H1 (cell line): ENCODE data around the gene OSBPL9. TPM values are rescaled to one million over a fixed set of nuclear protein-coding genes. Genes with fewer than 3 reads are reported as not detected.

Source experiments
- CTCF ChIA-PET: fragments of 300-600 bp; sonication (Branson Sonifier 250); formaldehyde crosslinking; loops from one replicate; lab custom pipeline; 2021; ENCODE audit not compliant: partially characterized antibody; lab: Charles Lee
- POLR2A ChIA-PET: fragments of 300-600 bp; sonication (Branson Sonifier 250); formaldehyde crosslinking; loops from one replicate; lab custom pipeline; 2021; ENCODE audit warnings: inconsistent platforms; ENCODE audit not compliant: partially characterized antibody; lab: Charles Lee
- DNase-seq, 2 experiments: peaks; one replicate each; pipeline versions ENCODE4 v3.0.0 to v3.0.0-alpha.2; 2010 to 2022; ENCODE audit warnings: low spot score in 2 of 2, low read depth in 1 of 2, mixed read lengths in 1 of 2
- FAIRE-seq: peaks from 2 replicates; lab custom pipeline; 2011; peaks lifted over from hg19 to GRCh38; lab: Jason Lieb, UNC
- H2AFZ ChIP-seq: 2 replicates; pipeline ENCODE4 v1.8.1; 2012; ENCODE audit warnings: low read length, inconsistent platforms
- H2AK5ac ChIP-seq: 2 replicates; pipeline ENCODE4 v1.6.1; 2013; ENCODE audit warnings: low read depth, low read length
- H2BK120ac ChIP-seq: replicated peaks from 2 replicates; pipeline ENCODE3; 2013; ENCODE audit warnings: low read depth, low read length, inconsistent platforms
- H2BK12ac ChIP-seq: 2 replicates; pipeline ENCODE4 v1.6.1; 2013; ENCODE audit warnings: low read depth, low read length
- H2BK15ac ChIP-seq: 2 replicates; pipeline ENCODE4 v1.6.1; 2013; ENCODE audit warnings: low read length
- H2BK20ac ChIP-seq: 2 replicates; pipeline ENCODE4 v1.6.1; 2013; ENCODE audit warnings: low read length
- H2BK5ac ChIP-seq: 2 replicates; pipeline ENCODE4 v1.6.1; 2013; ENCODE audit warnings: low read depth, low read length
- H3K14ac ChIP-seq: 2 replicates; pipeline ENCODE4 v1.6.1; 2013; ENCODE audit warnings: inconsistent platforms; ENCODE audit not compliant: insufficient read length
- H3K18ac ChIP-seq: 2 replicates; pipeline ENCODE4 v1.6.1; 2013; ENCODE audit warnings: low read length; ENCODE audit errors: extremely low read depth
- H3K23ac ChIP-seq: 2 replicates; pipeline ENCODE4 v1.6.1; 2013; ENCODE audit warnings: inconsistent platforms; ENCODE audit not compliant: insufficient read length
- H3K23me2 ChIP-seq: 2 replicates; pipeline ENCODE4 v1.6.1; 2013; ENCODE audit warnings: low read depth, low read length
- H3K27ac ChIP-seq: 2 replicates; pipeline ENCODE4 v1.6.1; 2011; ENCODE audit warnings: low read depth, low read length, inconsistent platforms
- H3K27me3 ChIP-seq, 4 experiments: replicated peaks in 1 of 4; 1 replicate in 1 of 4; 2 replicates in 3 of 4; pipeline versions ENCODE4 v1.6.1 to v1.8.1; 2011 to 2013; ENCODE audit warnings: low read length in 3 of 4, mild to moderate bottlenecking in 3 of 4, inconsistent platforms in 2 of 4, mixed read lengths in 2 of 4, moderate library complexity in 1 of 4; ENCODE audit not compliant: control insufficient read depth in 3 of 4, insufficient read depth in 3 of 4; ENCODE audit errors: extremely low read depth in 1 of 4
- H3K36me3 ChIP-seq, 4 experiments: 2 replicates each; pipeline versions ENCODE4 v1.6.1 to v1.8.1; 2011 to 2013; ENCODE audit warnings: mild to moderate bottlenecking in 4 of 4, low read length in 3 of 4, moderate library complexity in 2 of 4, control low read depth in 1 of 4, inconsistent platforms in 1 of 4; ENCODE audit not compliant: insufficient read depth in 4 of 4, control insufficient read depth in 2 of 4
- H3K4ac ChIP-seq: replicated peaks from 2 replicates; pipeline ENCODE3; 2013; ENCODE audit warnings: low read length, low read depth, mixed read lengths, inconsistent platforms; ENCODE audit not compliant: insufficient read length
- H3K4me1 ChIP-seq, 4 experiments: replicated peaks in 1 of 4; 1 replicate in 1 of 4; 2 replicates in 3 of 4; pipeline versions ENCODE4 v1.6.1 to v1.8.1; 2011 to 2013; ENCODE audit warnings: low read length in 3 of 4, inconsistent platforms in 2 of 4, mixed read lengths in 1 of 4; ENCODE audit not compliant: insufficient read depth in 4 of 4, control insufficient read depth in 3 of 4
- H3K4me2 ChIP-seq, 2 experiments: 2 replicates each; pipeline versions ENCODE4 v1.6.1 to v1.8.1; 2011 to 2013; ENCODE audit warnings: low read depth in 2 of 2, low read length in 2 of 2, control low read depth in 1 of 2, inconsistent platforms in 1 of 2, mild to moderate bottlenecking in 1 of 2; ENCODE audit not compliant: insufficient read depth in 1 of 2
- H3K4me3 ChIP-seq, 4 experiments: fragments of 200-600, 300-600 bp in 1 of 4; sonication (generic), shearing (Covaris generic), sonication (Bioruptor Twin) in 1 of 4; 2 replicates each; pipeline versions ENCODE4 v1.5.1 to v1.8.1; 2011 to 2016; ENCODE audit warnings: low read length in 4 of 4, low read depth in 3 of 4, control low read depth in 2 of 4, inconsistent platforms in 2 of 4, mild to moderate bottlenecking in 2 of 4, mixed read lengths in 1 of 4, moderate library complexity in 1 of 4; ENCODE audit not compliant: insufficient read depth in 2 of 4; ENCODE audit errors: extremely low read depth in 1 of 4
- H3K56ac ChIP-seq: replicated peaks from 2 replicates; pipeline ENCODE3; 2013; ENCODE audit warnings: low read depth, mild to moderate bottlenecking, mixed read lengths, low read length, inconsistent platforms; ENCODE audit not compliant: insufficient read length
- H3K79me1 ChIP-seq: 2 replicates; pipeline ENCODE4 v1.6.1; 2013; ENCODE audit warnings: low read depth, low read length, control low read depth
- H3K79me2 ChIP-seq, 2 experiments: 2 replicates each; pipeline versions ENCODE4 v1.6.1 to v1.8.1; 2012 to 2013; ENCODE audit warnings: low read length in 2 of 2, mild to moderate bottlenecking in 2 of 2, inconsistent platforms in 1 of 2; ENCODE audit not compliant: insufficient read depth in 2 of 2, control insufficient read depth in 1 of 2
- H3K9ac ChIP-seq, 4 experiments: replicated peaks in 1 of 4; 1 replicate in 1 of 4; 2 replicates in 3 of 4; pipeline versions ENCODE4 v1.6.1 to v1.8.1; 2011 to 2013; ENCODE audit warnings: low read depth in 3 of 4, low read length in 3 of 4, control low read depth in 2 of 4, mild to moderate bottlenecking in 2 of 4, moderate library complexity in 2 of 4, inconsistent platforms in 1 of 4; ENCODE audit errors: extremely low read depth in 1 of 4
- H3K9me3 ChIP-seq, 2 experiments: 2 replicates each; pipeline versions ENCODE4 v1.6.1 to v1.8.1; 2012 to 2013; ENCODE audit warnings: mild to moderate bottlenecking in 2 of 2, moderate library complexity in 2 of 2, control low read depth in 1 of 2, inconsistent platforms in 1 of 2, low read depth in 1 of 2, low read length in 1 of 2, mixed read lengths in 1 of 2; ENCODE audit not compliant: insufficient read depth in 2 of 2
- H4K20me1 ChIP-seq, 2 experiments: replicated peaks in 1 of 2; 2 replicates each; pipeline versions ENCODE3 to v1.8.1; 2011 to 2013; ENCODE audit warnings: inconsistent platforms in 2 of 2, low read length in 2 of 2, mild to moderate bottlenecking in 1 of 2; ENCODE audit not compliant: insufficient read depth in 2 of 2, control insufficient read depth in 1 of 2
- H4K5ac ChIP-seq: 2 replicates; pipeline ENCODE4 v1.6.1; 2013; ENCODE audit warnings: low read length, low read depth, mixed read lengths, inconsistent platforms; ENCODE audit not compliant: insufficient read length
- H4K8ac ChIP-seq: 2 replicates; pipeline ENCODE4 v1.8.0; 2013; ENCODE audit warnings: mild to moderate bottlenecking, moderate library complexity, low read length, inconsistent platforms; ENCODE audit not compliant: insufficient read depth; ENCODE audit errors: extremely low read depth
- H4K91ac ChIP-seq: replicated peaks from 2 replicates; pipeline ENCODE3; 2013; ENCODE audit warnings: low read length, mixed read lengths, inconsistent platforms; ENCODE audit not compliant: insufficient read length
- CBX5 ChIP-seq: fragments of 300-800, 300-1000 bp; sonication (generic); IDR thresholded peaks from 2 replicates; pipeline ENCODE4 v1.7.1; 2016; ENCODE audit warnings: antibody characterized with exemption, low read length, low read depth
- CBX8 ChIP-seq: fragments of 300-800, 300-1000 bp; sonication (generic); IDR thresholded peaks from 2 replicates; pipeline ENCODE4 v1.7.1; 2016; ENCODE audit warnings: low read depth, low read length, borderline replicate concordance
- SP1 ChIP-seq: IDR thresholded peaks from 2 replicates; pipeline ENCODE4 v1.6.1; 2011; ENCODE audit warnings: low read depth, low read length
- TCF12 ChIP-seq: IDR thresholded peaks from 2 replicates; pipeline ENCODE4 v1.6.1; 2011; ENCODE audit warnings: low read depth, mild to moderate bottlenecking, low read length
- YY1 ChIP-seq: IDR thresholded peaks from 2 replicates; pipeline ENCODE4 v1.6.1; 2011; ENCODE audit warnings: low read depth, mild to moderate bottlenecking, low read length
- WGBS, 2 experiments: shearing (Covaris generic) in 1 of 2; methylation state at CpG; one replicate each; pipeline versions ENCODE4 v1.1.6 to v1.1.7; 2013 to 2015; ENCODE audit warnings: low lambda C conversion rate in 2 of 2, mixed read lengths in 2 of 2, inconsistent platforms in 1 of 2, low coverage in 1 of 2, missing lambda C conversion rate in 1 of 2; ENCODE audit not compliant: insufficient replicate concordance in 2 of 2, insufficient coverage in 1 of 2, insufficient read length in 1 of 2; ENCODE audit errors: extremely low coverage in 1 of 2, missing lambda C conversion rate in 1 of 2; 5-methylcytosine and 5-hydroxymethylcytosine counted together
- polyA plus RNA-seq, 7 experiments: library from polyadenylated mRNA; depleted of rRNA in 3 of 7; stranded (reverse) in 5 of 7; unstranded in 2 of 7; fragments of >200 nt in 5 of 7; fragments of 200-250 nt in 2 of 7; gene quantifications; 1 replicate in 5 of 7; 2 replicates in 1 of 7; 4 replicates in 1 of 7; pipeline versions ENCODE4 v1.2.1 to v1.2.3, GENCODE V29; 2011 to 2013; ENCODE audit warnings: missing spikeins in 2 of 7, mixed read lengths in 2 of 7
- total RNA-seq: library from RNA; stranded (reverse); fragmentation: NEBNext Ultra II Directional; extraction: Animal tissue kit (Norgen Biotek cat#: 25700); gene quantifications from 2 replicates; pipeline ENCODE4 v1.2.1, GENCODE V29; 2021

Gene OSBPL9
- total and polyA plus RNA-seq, 2 of the 8 experiments (the other 6 are each of a cell fraction or from before 2014, with no cell fraction given), result 58.2 to 71.6 TPM

GRCh38 chr1:51714374-51715019 is 97.6 kb downstream of the OSBPL9 start:
- Histone ChIP-seq H4K8ac (no peak overlapping the region), H3K56ac (no peak overlapping the region), H3K23me2 (no peaks in the 10 kb centered on the region), H3K23ac (no peak overlapping the region), H2BK12ac (no peak overlapping the region), H2BK20ac (no peak overlapping the region), H3K18ac (no peak overlapping the region), H3K4me2 (no peak overlapping the region), H2BK15ac (no peak overlapping the region), H4K5ac (no peak overlapping the region), H3K27ac (no peak overlapping the region), H4K91ac (no peak overlapping the region), H3K79me1 (no peaks in the 10 kb centered on the region), H3K9ac (no peak overlapping the region), H3K79me2 (no peaks in the 10 kb centered on the region), H3K4me1 (no peaks in the 10 kb centered on the region), H3K36me3 (no peaks in the 10 kb centered on the region), H2BK5ac (no peak overlapping the region), H4K20me1 (no peaks in the 10 kb centered on the region), H3K27me3 (no peaks in the 10 kb centered on the region), H2BK120ac (no peak overlapping the region), H3K14ac (no peak overlapping the region), H2AFZ (no peak overlapping the region), H3K4ac (no peak overlapping the region), H2AK5ac (no peak overlapping the region), H3K4me3 (no peak overlapping the region), H3K9me3 (no peaks in the 10 kb centered on the region)
- no peak for FAIRE-seq
- ChIA-PET CTCF (no interaction called here), POLR2A (interaction anchor here (0.6 kb wide), 1 partner anchor 14 kb away, joined by 3 read pairs; no protein-coding TSS in a partner anchor)
- no peak for DNase-seq
- 89% methylated on average over 8 of the region's 8 CpGs; no CpG with 5 or more reads in 1 of the 2 experiments for WGBS, 2 experiments
- TF ChIP-seq YY1 (no peak), SP1 (no peak), CBX8 (no peak), CBX5 (no peak), TCF12 (no peak)
